Lower leg skin (tissue), 3 donors: ENCODE results near the gene AIMP1.

Experiments used
- POLR2A ChIP-seq, 2 donors: fragments of 450-650 bp; IDR thresholded peaks; one replicate each; pipeline ENCODE4 v1.6.1; 2016 to 2017; ENCODE audit warnings: antibody characterized with exemption in 2 of 2, mild to moderate bottlenecking in 1 of 2, moderate library complexity in 1 of 2
- TF ChIP-seq, protein P1 (sequence below), 3 donors: fragments of 450-650 bp; IDR thresholded peaks; one replicate each; pipeline ENCODE4 v1.5.1; 2016; ENCODE audit warnings: antibody characterized with exemption in 3 of 3, mild to moderate bottlenecking in 3 of 3, moderate library complexity in 2 of 3

DNA sequence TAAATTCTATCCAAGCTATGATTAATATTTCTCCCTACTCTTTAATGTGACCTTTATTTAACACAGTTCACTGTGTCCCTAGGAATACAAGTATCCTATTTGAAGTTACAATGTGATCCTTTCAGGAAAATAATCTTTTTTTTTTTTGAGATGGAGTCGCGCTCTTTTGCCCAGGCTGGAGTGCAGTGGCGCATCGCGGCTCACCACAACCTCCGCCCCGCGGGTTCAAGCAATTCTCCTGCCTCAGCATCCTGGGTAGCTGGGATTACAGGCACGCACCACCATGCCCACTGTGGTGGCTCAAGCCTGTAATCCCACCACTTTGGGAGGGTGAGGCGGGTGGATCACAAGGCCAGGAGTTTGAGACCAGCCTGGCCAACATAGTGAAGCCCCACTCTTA lies 22.3 kb upstream of the AIMP1 start:
- TF ChIP-seq, protein P1, sequence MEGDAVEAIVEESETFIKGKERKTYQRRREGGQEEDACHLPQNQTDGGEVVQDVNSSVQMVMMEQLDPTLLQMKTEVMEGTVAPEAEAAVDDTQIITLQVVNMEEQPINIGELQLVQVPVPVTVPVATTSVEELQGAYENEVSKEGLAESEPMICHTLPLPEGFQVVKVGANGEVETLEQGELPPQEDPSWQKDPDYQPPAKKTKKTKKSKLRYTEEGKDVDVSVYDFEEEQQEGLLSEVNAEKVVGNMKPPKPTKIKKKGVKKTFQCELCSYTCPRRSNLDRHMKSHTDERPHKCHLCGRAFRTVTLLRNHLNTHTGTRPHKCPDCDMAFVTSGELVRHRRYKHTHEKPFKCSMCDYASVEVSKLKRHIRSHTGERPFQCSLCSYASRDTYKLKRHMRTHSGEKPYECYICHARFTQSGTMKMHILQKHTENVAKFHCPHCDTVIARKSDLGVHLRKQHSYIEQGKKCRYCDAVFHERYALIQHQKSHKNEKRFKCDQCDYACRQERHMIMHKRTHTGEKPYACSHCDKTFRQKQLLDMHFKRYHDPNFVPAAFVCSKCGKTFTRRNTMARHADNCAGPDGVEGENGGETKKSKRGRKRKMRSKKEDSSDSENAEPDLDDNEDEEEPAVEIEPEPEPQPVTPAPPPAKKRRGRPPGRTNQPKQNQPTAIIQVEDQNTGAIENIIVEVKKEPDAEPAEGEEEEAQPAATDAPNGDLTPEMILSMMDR (IDR thresholded peaks at IDR 0.05): no peak
- TF ChIP-seq POLR2A (IDR thresholded peaks at IDR 0.05): no peak
